ENCODE results near the gene HBD. TPM values are rescaled to one million over a fixed set of nuclear protein-coding genes. Genes with fewer than 3 reads are reported as not detected.

Gene HBD
- polyA plus RNA-seq, 2 of the 4 experiments (the other 2 are of a cell fraction), result not detected

- Histone ChIP-seq H3K9me3 (no peaks in the 10 kb centered on the region), H3K27ac (no peak overlapping the region), H3K4me1 (no peaks in the 10 kb centered on the region), H3K4me2 (no peak overlapping the region), H3K4me3 (no peak overlapping the region)
- ATAC-seq (no peak), DNase-seq (ENCODE audit: low read depth in 1 of 2, low spot score in 1 of 2) (no peak), FAIRE-seq (no peak)
- 88% methylated on average over 2 of the region's 2 CpGs for WGBS (ENCODE audit: missing lambda C conversion rate)
- CTCF ChIA-PET, result interaction anchor here (0.6 to 1.0 kb wide), 2 partner anchors 9 to 22 kb away, joined by 3 read pairs; no protein-coding TSS in a partner anchor
- TF ChIP-seq, protein P1, sequence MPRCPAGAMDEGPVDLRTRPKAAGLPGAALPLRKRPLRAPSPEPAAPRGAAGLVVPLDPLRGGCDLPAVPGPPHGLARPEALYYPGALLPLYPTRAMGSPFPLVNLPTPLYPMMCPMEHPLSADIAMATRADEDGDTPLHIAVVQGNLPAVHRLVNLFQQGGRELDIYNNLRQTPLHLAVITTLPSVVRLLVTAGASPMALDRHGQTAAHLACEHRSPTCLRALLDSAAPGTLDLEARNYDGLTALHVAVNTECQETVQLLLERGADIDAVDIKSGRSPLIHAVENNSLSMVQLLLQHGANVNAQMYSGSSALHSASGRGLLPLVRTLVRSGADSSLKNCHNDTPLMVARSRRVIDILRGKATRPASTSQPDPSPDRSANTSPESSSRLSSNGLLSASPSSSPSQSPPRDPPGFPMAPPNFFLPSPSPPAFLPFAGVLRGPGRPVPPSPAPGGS (IDR thresholded peaks at IDR 0.05), result no peak
- TF ChIP-seq ATOH8 (CRISPR knock-in tag; IDR thresholded peaks at IDR 0.05; ENCODE audit: low read depth) (no peak), HOXB13 (CRISPR knock-in tag; IDR thresholded peaks at IDR 0.05; ENCODE audit: low read depth) (no peak)
- TF ChIP-seq, protein P2, sequence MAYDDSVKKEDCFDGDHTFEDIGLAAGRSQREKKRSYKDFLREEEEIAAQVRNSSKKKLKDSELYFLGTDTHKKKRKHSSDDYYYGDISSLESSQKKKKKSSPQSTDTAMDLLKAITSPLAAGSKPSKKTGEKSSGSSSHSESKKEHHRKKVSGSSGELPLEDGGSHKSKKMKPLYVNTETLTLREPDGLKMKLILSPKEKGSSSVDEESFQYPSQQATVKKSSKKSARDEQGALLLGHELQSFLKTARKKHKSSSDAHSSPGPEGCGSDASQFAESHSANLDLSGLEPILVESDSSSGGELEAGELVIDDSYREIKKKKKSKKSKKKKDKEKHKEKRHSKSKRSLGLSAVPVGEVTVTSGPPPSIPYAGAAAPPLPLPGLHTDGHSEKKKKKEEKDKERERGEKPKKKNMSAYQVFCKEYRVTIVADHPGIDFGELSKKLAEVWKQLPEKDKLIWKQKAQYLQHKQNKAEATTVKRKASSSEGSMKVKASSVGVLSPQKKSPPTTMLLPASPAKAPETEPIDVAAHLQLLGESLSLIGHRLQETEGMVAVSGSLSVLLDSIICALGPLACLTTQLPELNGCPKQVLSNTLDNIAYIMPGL (CRISPR knock-in tag; IDR thresholded peaks at IDR 0.05; ENCODE audit: borderline replicate concordance), result no peak
- POLR2A ChIA-PET, result no interaction called here
Measured at GRCh38 chr11:5232821-5233220, 1.5 kb downstream of the HBD start.

DNA sequence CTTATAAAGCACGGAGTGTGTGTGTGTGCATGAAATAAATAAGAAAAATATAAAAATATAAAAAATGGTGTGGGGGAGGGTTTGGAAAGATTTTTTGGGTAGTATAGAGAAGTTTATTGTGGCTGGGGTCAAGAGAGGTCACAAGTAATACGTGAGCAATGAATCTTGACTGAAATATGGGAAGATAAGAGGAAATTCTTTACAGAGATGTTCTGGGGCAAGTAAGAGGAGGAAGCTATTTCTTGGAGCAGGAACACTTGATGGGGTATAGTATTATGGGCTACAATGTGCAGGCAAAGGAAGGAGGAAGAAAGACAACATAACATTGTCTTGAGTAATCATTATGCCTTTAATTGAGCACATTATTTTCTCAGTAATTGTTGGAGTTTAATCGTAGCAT is 2.1 kb downstream of the HBD start:
- Histone ChIP-seq H3K27ac (no peak overlapping the region), H3K9me3 (no peaks in the 10 kb centered on the region), H3K4me2 (no peak overlapping the region), H3K4me3 (no peak overlapping the region), H3K4me1 (no peaks in the 10 kb centered on the region)
- no peak for ATAC-seq
- CTCF ChIA-PET, result interaction anchor here (0.6 to 1.0 kb wide), 2 partner anchors 10 to 21 kb away, joined by 3 read pairs; no protein-coding TSS in a partner anchor
- TF ChIP-seq CHD4 (IDR thresholded peaks at IDR 0.05; ENCODE audit: borderline replicate concordance), result no peak
- TF ChIP-seq REST (IDR thresholded peaks at IDR 0.05), result no peak
- no peak for TF ChIP-seq TP53 (CRISPR knock-in tag; IDR thresholded peaks at IDR 0.05)
- no peak for TF ChIP-seq MAZ (IDR thresholded peaks at IDR 0.05; ENCODE audit: borderline replicate concordance, low read depth, low read length)
- no peak for TF ChIP-seq POLR2A (IDR thresholded peaks at IDR 0.05; ENCODE audit: low read length)
- FAIRE-seq, result no peak
- WGBS (ENCODE audit: missing lambda C conversion rate), result 27% methylated on average over 3 of the region's 3 CpGs
- DNase-seq (ENCODE audit: low read depth in 1 of 2, low spot score in 1 of 2), result no peak
- POLR2A ChIA-PET, result no interaction called here

DNA sequence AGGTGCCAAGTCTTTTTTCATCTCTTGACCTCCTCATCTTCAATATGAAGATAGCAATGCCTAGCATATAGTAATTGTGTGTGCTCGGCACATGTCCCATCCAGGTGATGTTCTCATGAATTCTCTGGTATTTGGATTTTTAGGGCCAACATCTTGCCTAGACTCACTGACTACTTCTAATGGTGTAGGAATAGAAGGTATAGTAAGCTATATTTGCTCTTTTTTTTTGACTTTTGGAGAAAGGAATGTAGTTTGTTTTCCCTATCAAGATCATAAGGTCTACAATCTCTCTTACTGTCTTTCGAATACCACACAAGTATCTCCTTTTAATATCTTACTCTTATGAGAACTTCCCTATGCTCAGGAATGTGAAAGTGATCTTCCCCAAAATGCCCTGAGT is 3.2 kb downstream of the HBD start:
- DNase-seq (ENCODE audit: low read depth in 1 of 2, low spot score in 1 of 2) (no peak), FAIRE-seq (no peak), ATAC-seq (no peak)
- Histone ChIP-seq H3K4me1 (no peaks in the 10 kb centered on the region), H3K27ac (no peak overlapping the region), H3K4me3 (no peak overlapping the region), H3K4me2 (no peak overlapping the region), H3K9me3 (no peaks in the 10 kb centered on the region)
- POLR2A ChIA-PET, result no interaction called here
- CTCF ChIA-PET, result interaction anchor here (0.9 to 1.5 kb wide), 2 partner anchors 56 to 58 kb away, joined by 3 read pairs; no protein-coding TSS in a partner anchor
- 70% methylated on average over 2 of the region's 2 CpGs for WGBS (ENCODE audit: missing lambda C conversion rate)
- TF ChIP-seq GATA3 (IDR thresholded peaks at IDR 0.05; ENCODE audit: borderline replicate concordance) (no peak), USF2 (IDR thresholded peaks at IDR 0.05) (no peak), HEYL (CRISPR knock-in tag; IDR thresholded peaks at IDR 0.05) (no peak), JUNB (IDR thresholded peaks at IDR 0.05) (no peak), KDM5A (IDR thresholded peaks at IDR 0.05) (no peak), TP53 (CRISPR knock-in tag; IDR thresholded peaks at IDR 0.05) (no peak), BHLHE40 (IDR thresholded peaks at IDR 0.05; ENCODE audit: low read depth, low read length) (no peak), MAX (IDR thresholded peaks at IDR 0.05) (no peak), REST (IDR thresholded peaks at IDR 0.05) (no peak), CBX8 (IDR thresholded peaks at IDR 0.05) (no peak), CEBPB (IDR thresholded peaks at IDR 0.05) (no peak), SREBF2 (IDR thresholded peaks at IDR 0.05) (no peak), HOXB5 (CRISPR knock-in tag; IDR thresholded peaks at IDR 0.05) (no peak)
- TF ChIP-seq, protein P3, sequence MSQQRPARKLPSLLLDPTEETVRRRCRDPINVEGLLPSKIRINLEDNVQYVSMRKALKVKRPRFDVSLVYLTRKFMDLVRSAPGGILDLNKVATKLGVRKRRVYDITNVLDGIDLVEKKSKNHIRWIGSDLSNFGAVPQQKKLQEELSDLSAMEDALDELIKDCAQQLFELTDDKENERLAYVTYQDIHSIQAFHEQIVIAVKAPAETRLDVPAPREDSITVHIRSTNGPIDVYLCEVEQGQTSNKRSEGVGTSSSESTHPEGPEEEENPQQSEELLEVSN (IDR thresholded peaks at IDR 0.05; ENCODE audit: borderline replicate concordance, low read depth), result no peak

All from A549 (cell line).